Left lung (tissue), 10 donors: ENCODE results near the gene TOB1. TPM values are rescaled to one million over a fixed set of nuclear protein-coding genes. Genes with fewer than 3 reads are reported as not detected.
"Not testable (repeated sequence)": the region's sequence is repeated elsewhere in the genome, so short reads cannot be mapped to it uniquely, and the experiment has no call there.

ENCODE experiments used
- ATAC-seq: fragments of 200-7000 bp; cut with Tn5 transposase; one replicate; pipeline ENCODE4 v1.9.1; 2020; ENCODE audit warnings: moderate library complexity
- DNase-seq, 4 donors: peaks; one replicate each; pipeline ENCODE4 v3.0.0-alpha.2; 2013 to 2020
- H3K27ac ChIP-seq, 2 donors: fragments of 200-600 bp; sonication (generic) in 1 of 2; one replicate each; pipeline versions ENCODE4 v1.5.0 to v1.8.0; 2020 to 2021
- H3K27me3 ChIP-seq, 2 donors: fragments of 200-600 bp; sonication (generic) in 1 of 2; one replicate each; pipeline versions ENCODE4 v1.5.0 to v1.8.0; 2020 to 2021
- H3K36me3 ChIP-seq, 2 donors: fragments of 200-600 bp; sonication (generic) in 1 of 2; one replicate each; pipeline versions ENCODE4 v1.5.0 to v1.8.0; 2020 to 2021
- H3K4me1 ChIP-seq, 2 donors: fragments of 200-600 bp; one replicate each; pipeline ENCODE4 v1.8.0; 2021
- H3K4me3 ChIP-seq, 2 donors: fragments of 200-600 bp; sonication (generic) in 1 of 2; one replicate each; pipeline versions ENCODE4 v1.5.0 to v1.8.0; 2020 to 2021; ENCODE audit warnings: mild to moderate bottlenecking in 1 of 2
- H3K9me3 ChIP-seq, 2 donors: fragments of 200-600 bp; sonication (generic) in 1 of 2; one replicate each; pipeline versions ENCODE4 v1.5.0 to v1.8.0; 2020 to 2021
- CTCF ChIP-seq, 2 donors: fragments of 200-600 bp; sonication (generic) in 1 of 2; IDR thresholded peaks; one replicate each; pipeline versions ENCODE4 v1.5.0 to v1.8.0; 2021; ENCODE audit warnings: antibody characterized with exemption in 2 of 2
- intact Hi-C, 2 donors: fragments of 100-400 bp; cut with DNase I; formaldehyde crosslinking; loops; one replicate each; pipeline versions ENCODE4 v1.11.2 to v1.14.2; 2022
- polyA plus RNA-seq, 6 donors: library from polyadenylated mRNA; unstranded; fragments of 120-200 nt; gene quantifications; one replicate each; pipeline ENCODE4 v1.2.1, GENCODE V29; 2013; ENCODE audit not compliant: insufficient read length in 6 of 6
- total RNA-seq, 2 donors: library from RNA; stranded (reverse); fragmentation: NEBNext Ultra II Directional; extraction: Animal tissue kit (Norgen Biotek cat#: 25700); gene quantifications; one replicate each; pipeline ENCODE4 v1.2.1, GENCODE V29; 2021
- donor health status: DM: no; HTN: yes; CAD: no.
- donor health status: DM: no; HTN: no; CAD: no.

Gene TOB1
- total and polyA plus RNA-seq, 8 donors: 20.1 to 81.1 (median 29.8) TPM

- no peak for ATAC-seq
- Histone ChIP-seq H3K27ac (no peak overlapping the region), H3K36me3 (no peaks in the 10 kb centered on the region), H3K27me3 (no peaks in the 10 kb centered on the region), H3K9me3 (no peaks in the 10 kb centered on the region), H3K4me3 (no peak overlapping the region), H3K4me1 (no peaks in the 10 kb centered on the region)
- intact Hi-C loops: no loop called here
- no peak for DNase-seq
- TF ChIP-seq CTCF (IDR thresholded peaks at IDR 0.05): no peak
Measured at GRCh38 chr17:50898369-50899004, 32.3 kb upstream of the TOB1 start.

GRCh38 chr17:50894513-50894912 lies 28.4 kb upstream of the TOB1 start:
- H3K36me3 ChIP-seq, intact Hi-C loops, DNase-seq, H3K27me3 ChIP-seq, H3K4me3 ChIP-seq, H3K27ac ChIP-seq, H3K9me3 ChIP-seq, H3K4me1 ChIP-seq, ATAC-seq: not testable (repeated sequence)

GRCh38 chr17:50893183-50893993 lies 27.2 kb upstream of the TOB1 start:
- Histone ChIP-seq H3K36me3 (no peaks in the 10 kb centered on the region), H3K4me1 (no peaks in the 10 kb centered on the region), H3K27ac (no peak overlapping the region), H3K9me3 (no peaks in the 10 kb centered on the region), H3K4me3 (no peak overlapping the region), H3K27me3 (no peaks in the 10 kb centered on the region)
- TF ChIP-seq CTCF (IDR thresholded peaks at IDR 0.05): no peak
- ATAC-seq: no peak
- intact Hi-C loops: no loop called here
- no peak for DNase-seq

- DNase-seq (no peak), ATAC-seq (no peak)
- intact Hi-C loops: no loop called here
- Histone ChIP-seq H3K9me3 (no peaks in the 10 kb centered on the region), H3K4me3 (no peak overlapping the region), H3K4me1 (no peaks in the 10 kb centered on the region), H3K27me3 (no peaks in the 10 kb centered on the region), H3K36me3 (no peaks in the 10 kb centered on the region), H3K27ac (no peak overlapping the region)
- no peak for TF ChIP-seq CTCF (IDR thresholded peaks at IDR 0.05)
Measured at GRCh38 chr17:50892101-50892776, 26.1 kb upstream of the TOB1 start.

GRCh38 chr17:50891577-50891989 lies 25.4 kb upstream of the TOB1 start:
- H3K9me3 ChIP-seq: no peaks in the 10 kb centered on the region
- no peak for TF ChIP-seq CTCF (IDR thresholded peaks at IDR 0.05)
- no peaks in the 10 kb centered on the region for H3K27me3 ChIP-seq
- intact Hi-C loops: no loop called here
- no peak for ATAC-seq
- no peaks in the 10 kb centered on the region for H3K36me3 ChIP-seq
- DNase-seq: no peak
- H3K27ac ChIP-seq: no peak overlapping the region
- H3K4me3 ChIP-seq: no peak overlapping the region
- no peaks in the 10 kb centered on the region for H3K4me1 ChIP-seq
